HG03175 (cell line): ENCODE results near the gene BTRC.

ENCODE experiments used
- ATAC-seq: cut with Tn5 transposase; IDR thresholded peaks from one replicate; pipeline ENCODE4 v1.9.1; 2021; ENCODE audit warnings: mild to moderate bottlenecking, moderate library complexity; ENCODE audit not compliant: unreplicated experiment

BTRC gene

GRCh38 chr10:101513733-101514132 is 159.8 kb downstream of the BTRC start:
- no peak for ATAC-seq

DNA sequence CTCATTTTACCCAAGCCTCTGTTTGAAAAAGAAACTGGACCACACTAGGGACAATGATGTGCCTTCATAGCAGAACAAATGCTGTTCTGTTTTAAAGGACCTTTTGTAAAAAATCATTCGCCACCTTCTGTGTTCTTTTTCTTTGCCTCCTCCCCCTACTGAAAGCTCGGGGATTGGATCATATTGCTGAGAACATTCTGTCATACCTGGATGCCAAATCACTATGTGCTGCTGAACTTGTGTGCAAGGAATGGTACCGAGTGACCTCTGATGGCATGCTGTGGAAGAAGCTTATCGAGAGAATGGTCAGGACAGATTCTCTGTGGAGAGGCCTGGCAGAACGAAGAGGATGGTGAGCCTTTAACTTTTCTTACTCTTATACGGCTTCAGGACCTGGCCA is 171.9 kb downstream of the BTRC start:
- no peak for ATAC-seq

DNA sequence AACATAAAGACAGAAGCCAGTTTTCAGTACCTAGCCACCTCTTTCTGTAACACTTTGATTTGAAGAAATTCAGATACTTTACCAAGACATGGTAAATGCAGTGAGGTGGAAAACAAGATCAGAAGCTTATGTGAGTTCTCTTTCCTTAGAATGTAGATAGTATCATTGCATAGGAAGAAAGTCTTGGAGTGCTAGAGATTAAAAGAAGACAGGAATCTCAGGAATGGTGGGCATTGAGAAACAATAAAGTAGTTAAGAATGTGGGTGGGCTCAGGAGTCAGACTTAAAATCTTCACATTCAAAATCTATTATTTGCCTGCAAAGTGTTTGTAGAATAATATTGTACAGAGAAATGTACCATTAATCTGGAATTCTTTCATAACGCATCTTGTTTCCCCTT is 175.2 kb downstream of the BTRC start:
- no peak for ATAC-seq

- ATAC-seq, result no peak
These were observed 176.0 kb downstream of the BTRC start for GRCh38 chr10:101529725-101530553.

DNA sequence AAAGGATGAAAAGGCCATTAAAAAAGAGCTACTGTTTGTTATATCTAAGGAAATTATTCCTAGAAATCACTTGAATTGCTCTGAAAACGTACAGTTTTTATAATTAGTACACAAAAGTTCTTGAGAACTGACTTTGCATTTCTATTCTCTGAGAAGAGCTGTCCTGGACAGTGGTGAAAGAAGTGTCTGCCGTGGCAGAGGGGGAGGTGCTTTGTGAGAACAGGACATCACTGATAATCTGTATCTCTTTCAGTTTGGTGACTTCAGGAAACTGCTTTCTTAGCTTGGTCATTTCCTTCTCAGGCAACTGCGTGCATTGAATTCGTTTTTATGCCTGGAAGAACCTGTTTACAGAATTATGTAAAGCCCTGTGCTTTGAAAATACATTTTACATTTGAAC is 182.0 kb downstream of the BTRC start:
- ATAC-seq, result no peak

DNA sequence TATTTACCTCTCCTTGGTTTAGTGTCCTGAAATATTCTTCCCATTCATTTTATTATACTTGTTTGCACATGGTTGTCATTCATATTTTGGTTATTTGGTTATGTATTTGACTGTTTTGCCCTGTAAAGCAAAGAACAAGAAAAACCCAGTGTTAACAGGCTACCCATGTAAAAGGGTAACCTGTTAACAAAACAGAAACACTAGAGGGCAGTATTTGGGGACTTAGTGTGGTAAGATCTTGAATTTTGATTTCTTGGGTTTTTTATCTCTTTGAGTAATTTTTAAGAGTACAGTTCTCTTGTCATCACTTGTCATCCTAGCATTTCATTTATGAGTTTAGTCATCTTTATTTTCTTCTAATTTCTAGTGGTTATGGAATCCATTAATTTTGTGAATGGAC is 182.8 kb downstream of the BTRC start:
- ATAC-seq, result no peak

GRCh38 chr10:101538446-101538845 is 184.5 kb downstream of the BTRC start:
- no peak for ATAC-seq

DNA sequence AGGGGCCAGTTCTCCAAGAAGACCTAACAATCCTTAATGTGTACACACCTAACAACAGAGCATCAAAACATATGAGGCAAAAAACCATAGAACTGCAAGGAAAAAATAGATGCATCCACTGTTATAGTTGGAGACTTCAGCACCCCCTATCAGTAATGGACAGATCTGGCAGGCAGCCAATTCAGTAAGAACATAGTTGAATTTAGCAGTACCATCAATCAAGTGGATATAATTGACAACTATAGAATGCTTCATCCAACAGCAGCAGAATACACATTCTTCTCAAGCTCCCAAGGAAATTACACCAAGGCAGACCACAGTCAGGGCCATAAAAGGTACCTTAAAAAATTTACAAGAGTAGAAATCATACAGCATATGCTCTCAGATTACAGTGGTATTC is 191.9 kb downstream of the BTRC start:
- ATAC-seq, result no peak

DNA sequence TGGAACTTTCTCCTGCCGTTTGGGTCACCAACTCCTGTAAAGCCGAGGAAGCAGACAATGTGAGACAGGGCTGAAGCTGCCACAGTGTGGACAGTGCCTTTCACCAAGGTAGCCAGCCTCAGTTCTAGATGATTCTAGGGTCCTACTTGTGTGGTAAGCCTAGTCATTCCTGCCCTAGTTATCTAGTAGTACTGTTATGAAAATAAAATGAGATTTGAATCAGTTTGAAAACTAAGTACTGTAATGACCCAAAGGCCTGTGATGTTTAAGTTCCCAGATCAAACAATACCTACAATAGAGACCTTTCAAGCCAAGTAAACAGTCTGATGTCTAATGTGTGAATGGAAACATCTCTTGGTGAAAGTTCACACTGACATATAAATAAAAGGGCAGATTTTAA is 197.0 kb downstream of the BTRC start:
- no peak for ATAC-seq

DNA sequence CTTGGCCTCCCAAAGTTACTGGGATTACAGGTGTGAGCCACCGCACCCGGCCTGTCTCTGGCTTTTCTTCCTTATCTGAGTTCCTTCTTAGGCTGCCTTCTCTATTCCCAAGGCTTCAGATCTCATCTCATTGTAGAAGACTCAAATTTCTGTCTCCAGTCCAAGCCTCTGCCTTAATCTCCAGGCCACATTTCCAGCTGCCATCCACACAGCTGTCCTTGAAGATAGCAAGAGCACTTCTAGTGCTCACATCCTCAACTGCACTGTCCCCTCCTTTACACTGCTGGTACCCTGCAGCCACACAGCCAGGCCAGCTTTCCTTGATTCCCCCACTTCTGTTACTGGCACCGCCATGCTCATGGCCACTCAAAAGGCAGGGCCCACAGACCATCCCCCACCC is 198.5 kb downstream of the BTRC start:
- no peak for ATAC-seq

DNA sequence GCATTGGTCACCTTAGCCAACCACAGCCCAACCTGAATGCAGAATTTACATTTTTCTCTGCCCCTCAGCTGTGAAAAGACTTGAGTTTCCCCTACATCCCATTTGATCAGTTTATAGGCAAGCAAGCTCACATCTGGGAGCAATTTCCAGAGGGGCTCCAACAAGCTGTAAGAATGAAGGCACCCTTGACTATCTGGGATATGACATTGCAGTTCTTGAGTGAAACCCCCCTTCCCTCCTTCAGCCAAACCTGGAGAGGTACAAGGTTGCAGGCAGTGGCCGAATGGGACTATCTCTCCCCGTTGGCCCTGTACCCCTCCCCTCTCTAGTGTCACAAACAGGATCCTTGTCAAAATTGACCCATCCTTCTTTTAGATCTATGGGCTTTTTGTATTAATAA is 203.6 kb downstream of the BTRC start:
- ATAC-seq, result no peak

GRCh38 chr10:101558204-101558603 is 204.2 kb downstream of the BTRC start:
- ATAC-seq, result no peak

GRCh38 chr10:101558671-101559595 is 205.0 kb downstream of the BTRC start:
- no peak for ATAC-seq

DNA sequence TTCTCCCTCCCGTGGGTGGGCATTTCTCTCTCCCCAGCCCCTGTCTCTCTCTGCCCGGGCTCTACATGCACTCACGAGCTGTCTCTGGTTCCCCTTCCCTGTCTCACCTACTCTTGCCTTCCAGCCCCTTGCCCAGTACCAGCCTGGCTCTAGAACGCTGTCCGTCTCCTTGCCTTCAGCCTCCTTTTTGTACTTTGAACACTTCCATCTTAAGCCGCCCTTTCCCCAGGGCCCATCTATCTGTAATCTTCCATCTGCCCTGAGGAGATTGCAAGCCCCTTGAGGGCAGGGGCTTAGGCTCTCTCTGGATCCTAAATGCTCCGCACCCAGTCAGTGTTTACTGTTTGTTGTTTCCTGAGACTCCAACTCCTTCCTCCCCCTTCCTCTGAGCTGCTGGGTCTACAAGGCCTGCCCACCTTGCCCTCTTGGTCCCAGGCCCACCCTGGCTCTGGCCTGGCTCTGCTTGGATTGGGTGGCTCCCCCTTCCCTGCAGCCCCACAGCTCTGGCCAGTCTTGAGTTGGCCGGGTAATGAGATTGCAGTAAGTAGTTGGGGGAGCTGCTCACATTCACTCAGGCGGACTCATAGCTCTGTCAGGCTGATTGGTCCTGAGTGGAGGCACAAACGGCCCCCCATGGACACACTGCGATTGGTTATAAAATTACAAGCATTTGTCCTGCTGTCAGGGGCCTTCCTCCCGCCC is 205.8 kb downstream of the BTRC start:
- no peak for ATAC-seq

GRCh38 chr10:101560298-101561067 is 206.5 kb downstream of the BTRC start:
- no peak for ATAC-seq

DNA sequence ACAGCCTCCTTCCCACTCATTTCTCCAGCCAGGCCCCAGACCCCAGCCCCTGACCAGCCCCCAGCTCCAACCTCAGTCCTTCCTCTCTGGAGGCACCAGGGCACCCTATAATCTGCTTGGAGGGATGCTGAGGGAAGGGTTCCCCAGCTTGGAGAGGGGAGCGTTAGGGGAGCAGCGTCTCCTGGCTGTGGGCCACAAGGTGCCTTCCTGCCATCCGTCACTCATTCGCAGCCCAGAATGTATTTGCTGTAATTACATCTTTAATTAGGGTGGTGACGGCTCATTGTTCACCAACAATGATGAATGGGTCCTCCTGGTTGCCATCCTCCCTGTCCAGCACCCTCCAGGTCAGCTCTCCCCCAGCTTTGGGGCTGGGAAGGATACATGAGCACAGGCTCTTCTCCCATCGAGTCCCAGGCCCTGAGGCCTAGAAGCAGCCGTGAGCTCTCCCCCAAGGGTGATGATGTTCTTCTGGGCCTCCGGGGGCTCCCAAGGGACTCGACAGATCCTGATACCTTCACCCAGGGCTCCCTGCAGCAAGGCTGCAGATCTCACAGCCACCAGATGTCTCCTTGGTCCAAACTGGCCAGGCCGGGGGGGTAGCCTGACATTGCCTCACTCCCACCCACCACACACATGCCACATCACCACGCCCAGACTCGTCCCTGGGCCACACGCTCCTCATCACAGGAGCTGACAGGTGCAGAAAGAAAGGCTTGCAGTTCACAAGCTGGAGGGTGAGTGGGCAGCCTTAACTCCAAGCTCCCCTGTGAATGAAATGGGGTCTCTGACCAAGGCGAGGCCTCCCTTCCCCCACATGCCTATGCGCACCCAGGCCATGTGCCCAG is 207.3 kb downstream of the BTRC start:
- no peak for ATAC-seq

- ATAC-seq, result no peak
These were observed 208.3 kb downstream of the BTRC start for GRCh38 chr10:101562231-101562630.

GRCh38 chr10:101563007-101563406 is 209.0 kb downstream of the BTRC start:
- ATAC-seq, result no peak

DNA sequence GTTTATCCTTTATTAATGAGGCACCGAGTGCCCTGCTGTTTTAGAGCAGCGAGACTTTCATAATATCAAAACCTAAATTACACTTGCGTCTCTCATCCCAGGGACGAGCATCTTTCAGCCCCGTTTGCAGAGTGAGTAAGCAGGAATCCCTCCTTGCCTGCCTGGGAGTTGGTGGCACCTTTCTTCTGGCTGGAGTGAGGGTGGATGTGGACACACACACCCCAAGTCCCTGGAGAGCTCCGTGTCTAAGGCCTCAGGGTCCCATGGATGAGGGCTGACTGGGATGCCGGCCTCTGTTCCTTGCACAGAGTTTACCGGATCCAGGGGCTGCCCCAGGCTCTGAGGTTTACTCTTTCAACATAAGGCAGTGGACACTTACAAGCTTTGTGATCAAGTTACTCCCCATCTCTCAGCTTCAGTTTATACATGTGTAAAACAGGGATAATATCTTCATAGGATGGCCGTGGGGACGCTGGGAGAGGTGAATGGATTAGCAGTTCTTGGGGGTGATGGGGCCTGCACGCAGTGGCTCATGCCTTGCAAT is 209.6 kb downstream of the BTRC start:
- no peak for ATAC-seq
